ENCODE measurements around the gene AKAP6. TPM values are rescaled to one million over a fixed set of nuclear protein-coding genes. Genes with fewer than 3 reads are reported as not detected.
"Not testable (repeated sequence)": the region's sequence is repeated elsewhere in the genome, so short reads cannot be mapped to it uniquely, and the experiment has no call there.

The AKAP6 gene
- total RNA-seq, 1 experiment from 2014 or later, result 0.96 TPM

GRCh38 chr14:32738206-32738871, 409.2 kb downstream of the AKAP6 start:
- no peak for DNase-seq (ENCODE audit: low read depth)

GRCh38 chr14:32744811-32745445, 415.8 kb downstream of the AKAP6 start:
- DNase-seq (ENCODE audit: low read depth), result no peak

GRCh38 chr14:32754209-32754608, 425.1 kb downstream of the AKAP6 start:
- no peak for DNase-seq (ENCODE audit: low read depth)

- no peak for DNase-seq (ENCODE audit: low read depth)
Measured at GRCh38 chr14:32756173-32756572, 427.1 kb downstream of the AKAP6 start.

GRCh38 chr14:32756775-32757174, 427.7 kb downstream of the AKAP6 start:
- no peak for DNase-seq (ENCODE audit: low read depth)

GRCh38 chr14:32757568-32757967, 428.5 kb downstream of the AKAP6 start:
- DNase-seq (ENCODE audit: low read depth), result no peak

- DNase-seq (ENCODE audit: low read depth), result peak; percentile 80
Measured at GRCh38 chr14:32761381-32761968, 432.4 kb downstream of the AKAP6 start.

- DNase-seq (ENCODE audit: low read depth), result no peak
Measured at GRCh38 chr14:32762886-32763285, 433.8 kb downstream of the AKAP6 start.

GRCh38 chr14:32763673-32764072, 434.6 kb downstream of the AKAP6 start:
- DNase-seq (ENCODE audit: low read depth), result no peak

- no peak for DNase-seq (ENCODE audit: low read depth)
Measured at GRCh38 chr14:32764131-32764530, 435.0 kb downstream of the AKAP6 start.

GRCh38 chr14:32770422-32770821, 441.3 kb downstream of the AKAP6 start:
- DNase-seq (ENCODE audit: low read depth), result no peak

GRCh38 chr14:32774214-32774613, 445.1 kb downstream of the AKAP6 start:
- no peak for DNase-seq (ENCODE audit: low read depth)

GRCh38 chr14:32779840-32780239, 450.7 kb downstream of the AKAP6 start:
- peak; percentile 47 for DNase-seq (ENCODE audit: low read depth)

GRCh38 chr14:32784405-32784804, 455.3 kb downstream of the AKAP6 start:
- no peak for DNase-seq (ENCODE audit: low read depth)

GRCh38 chr14:32785585-32785984, 456.5 kb downstream of the AKAP6 start:
- DNase-seq (ENCODE audit: low read depth), result no peak

- no peak for DNase-seq (ENCODE audit: low read depth)
Measured at GRCh38 chr14:32786886-32787285, 457.8 kb downstream of the AKAP6 start.

GRCh38 chr14:32793033-32793432, 463.9 kb downstream of the AKAP6 start:
- not testable (repeated sequence) for DNase-seq (ENCODE audit: low read depth)

GRCh38 chr14:32800320-32800719, 471.2 kb downstream of the AKAP6 start:
- DNase-seq (ENCODE audit: low read depth), result no peak

- DNase-seq (ENCODE audit: low read depth), result no peak
Measured at GRCh38 chr14:32802295-32802694, 473.2 kb downstream of the AKAP6 start.

GRCh38 chr14:32805979-32806378, 476.9 kb downstream of the AKAP6 start:
- no peak for DNase-seq (ENCODE audit: low read depth)

GRCh38 chr14:32808644-32809043, 479.5 kb downstream of the AKAP6 start:
- no peak for DNase-seq (ENCODE audit: low read depth)

- no peak for DNase-seq (ENCODE audit: low read depth)
Measured at GRCh38 chr14:32809255-32809654, 480.2 kb downstream of the AKAP6 start.

- DNase-seq (ENCODE audit: low read depth), result no peak
Measured at GRCh38 chr14:32813401-32813800, 484.3 kb downstream of the AKAP6 start.
